GM23338 (cell line): Measurements from ENCODE around the gene ZBTB42. TPM values are rescaled to one million over a fixed set of nuclear protein-coding genes. Genes with fewer than 3 reads are reported as not detected.

Experiments used
- ATAC-seq: fragments of 200-7000 bp; cut with Tn5 transposase; 3 replicates; pipeline ENCODE4 v1.9.1; 2020
- DNase-seq: peaks from one replicate; pipeline ENCODE4 v3.0.0-alpha.2; 2015; ENCODE audit warnings: low spot score
- H2AFZ ChIP-seq: fragments of 200-600 bp; sonication (generic); 2 replicates; pipeline ENCODE4 v1.8.0; 2016; ENCODE audit warnings: antibody characterized with exemption, mild to moderate bottlenecking, moderate library complexity
- H3F3A ChIP-seq: fragments of 200-600 bp; sonication (generic); replicated peaks from 2 replicates; pipeline ENCODE4 v1.8.0; 2017; ENCODE audit warnings: antibody characterized with exemption, mixed run types, low read depth
- H3K27ac ChIP-seq: fragments of 200-600 bp; sonication (generic); 2 replicates; pipeline ENCODE4 v1.6.1; 2016; ENCODE audit warnings: low read depth
- H3K27me3 ChIP-seq: fragments of 200-600 bp; sonication (generic); 2 replicates; pipeline ENCODE4 v1.8.0; 2016; ENCODE audit warnings: mild to moderate bottlenecking, mixed run types, moderate library complexity; ENCODE audit not compliant: insufficient read depth
- H3K36me3 ChIP-seq: fragments of 200-600 bp; sonication (generic); 2 replicates; pipeline ENCODE4 v1.8.0; 2016; ENCODE audit warnings: mild to moderate bottlenecking; ENCODE audit not compliant: insufficient read depth
- H3K4me1 ChIP-seq: fragments of 200-600 bp; sonication (generic); 2 replicates; pipeline ENCODE4 v1.8.0; 2016; ENCODE audit warnings: mild to moderate bottlenecking, moderate library complexity; ENCODE audit not compliant: insufficient read depth
- H3K4me2 ChIP-seq: fragments of 200-600 bp; sonication (generic); 2 replicates; pipeline ENCODE4 v1.7.1; 2017; ENCODE audit warnings: mixed run types
- H3K4me3 ChIP-seq: fragments of 200-600 bp; sonication (generic); 2 replicates; pipeline ENCODE4 v1.6.1; 2016; ENCODE audit warnings: mixed run types
- H3K79me2 ChIP-seq: fragments of 200-600 bp; sonication (generic); replicated peaks from 2 replicates; pipeline ENCODE4 v1.8.0; 2017; ENCODE audit warnings: mild to moderate bottlenecking; ENCODE audit not compliant: insufficient read depth
- H3K9me2 ChIP-seq: fragments of 200-600 bp; sonication (generic); 2 replicates; pipeline ENCODE4 v1.8.0; 2017; ENCODE audit not compliant: insufficient read depth
- H4K20me1 ChIP-seq: fragments of 200-600 bp; sonication (generic); replicated peaks from 2 replicates; pipeline ENCODE4 v1.8.0; 2017; ENCODE audit warnings: mild to moderate bottlenecking; ENCODE audit not compliant: insufficient read depth
- H3K27ac Mint-ChIP-seq: 2 replicates; pipeline ENCODE4 v1.8.0; 2020; ENCODE audit warnings: inconsistent platforms, mild to moderate bottlenecking, moderate library complexity, mixed read lengths
- H3K27me3 Mint-ChIP-seq: 3 replicates; pipeline ENCODE4 v1.8.0; 2022; ENCODE audit warnings: low read depth, mild to moderate bottlenecking, moderate library complexity, mixed read lengths, inconsistent platforms; ENCODE audit not compliant: insufficient read depth, poor library complexity
- H3K36me3 Mint-ChIP-seq: 3 replicates; pipeline ENCODE4 v1.8.0; 2021; ENCODE audit warnings: low read depth, mild to moderate bottlenecking, inconsistent platforms, moderate library complexity, mixed read lengths
- H3K4me1 Mint-ChIP-seq: 3 replicates; pipeline ENCODE4 v1.8.0; 2020; ENCODE audit warnings: mild to moderate bottlenecking, inconsistent platforms, mixed read lengths
- H3K4me3 Mint-ChIP-seq: 3 replicates; pipeline ENCODE4 v1.8.0; 2021; ENCODE audit warnings: moderate library complexity, mild to moderate bottlenecking, inconsistent platforms, mixed read lengths
- H3K9me3 Mint-ChIP-seq: 3 replicates; pipeline ENCODE4 v1.8.0; 2020; ENCODE audit warnings: moderate library complexity, mild to moderate bottlenecking, inconsistent platforms, mixed read lengths
- CTCF ChIP-seq, 2 experiments: fragments of 200-600 bp in 1 of 2; sonication (generic) in 1 of 2; conservative IDR thresholded peaks; 2 replicates each; pipeline versions ENCODE4 v1.5.1 to v1.6.1; 2016 to 2017; ENCODE audit warnings: antibody characterized with exemption in 2 of 2, low read depth in 2 of 2, mild to moderate bottlenecking in 2 of 2, moderate library complexity in 1 of 2
- EZH2 ChIP-seq: fragments of 200-600 bp; sonication (generic); IDR thresholded peaks from one replicate; pipeline ENCODE4 v1.8.0; 2017; ENCODE audit warnings: antibody characterized with exemption, mild to moderate bottlenecking, low read depth; ENCODE audit not compliant: unreplicated experiment
- JUNB ChIP-seq: IDR thresholded peaks from one replicate; pipeline ENCODE4 v1.6.1; 2016; ENCODE audit warnings: antibody characterized with exemption; ENCODE audit not compliant: unreplicated experiment
- NANOG ChIP-seq: IDR thresholded peaks from 2 replicates; pipeline ENCODE4 v1.6.1; 2016; ENCODE audit warnings: antibody characterized with exemption, borderline replicate concordance
- STAT1 ChIP-seq: IDR thresholded peaks from one replicate; pipeline ENCODE4 v1.6.1; 2016; ENCODE audit warnings: antibody characterized with exemption; ENCODE audit not compliant: unreplicated experiment
- ZNF114 ChIP-seq: fragments of 250-450 bp; sonication (Bioruptor Pico); IDR thresholded peaks from 2 replicates; pipeline ENCODE4 v1.5.0; 2020; ENCODE audit warnings: mild to moderate bottlenecking, moderate library complexity
- ZNF462 ChIP-seq: fragments of 250-450 bp; sonication (Bioruptor Pico); IDR thresholded peaks from 2 replicates; pipeline ENCODE4 v1.5.0; 2020; ENCODE audit warnings: mild to moderate bottlenecking, moderate library complexity
- polyA plus RNA-seq: library from polyadenylated mRNA; unstranded; fragments of >200 nt; fragmentation: Nextera tagmentation; extraction: Ambion mirVana; gene quantifications from 2 replicates; pipeline ENCODE4 v1.2.1, GENCODE V29; 2016
- total RNA-seq: library from RNA; depleted of rRNA; stranded (reverse); fragments of >200 nt; shearing (Covaris generic); gene quantifications from 2 replicates; pipeline ENCODE4 v1.2.3, GENCODE V29; 2014

The ZBTB42 gene
- total and polyA plus RNA-seq, 2 experiments from 2014 or later = 0.70 to 4.4 TPM

GRCh38 chr14:104777808-104778249 is 23.1 kb upstream of the ZBTB42 start:
- H3K27me3 Mint-ChIP-seq = peaks cover 7% of the 10 kb centered on the region
- no peaks in the 10 kb centered on the region for H3F3A ChIP-seq
- no peaks in the 10 kb centered on the region for H3K4me1 Mint-ChIP-seq
- H3K4me3 Mint-ChIP-seq = no peak overlapping the region
- DNase-seq (no peak), ATAC-seq (no peak)
- no peak overlapping the region for H3K27ac ChIP-seq
- H3K27ac Mint-ChIP-seq = no peak overlapping the region
- H3K4me1 ChIP-seq = no peaks in the 10 kb centered on the region
- no peak overlapping the region for H3K4me2 ChIP-seq
- TF ChIP-seq NANOG (no peak), JUNB (no peak), ZNF114 (CRISPR knock-in tag) (no peak), CTCF (conservative IDR thresholded peaks at IDR 0.05; ENCODE audit: low read depth in 2 of 2) (no peak)
- no peak overlapping the region for H2AFZ ChIP-seq
- H3K79me2 ChIP-seq = no peaks in the 10 kb centered on the region
- H3K9me3 Mint-ChIP-seq = no peaks in the 10 kb centered on the region
- no peaks in the 10 kb centered on the region for H4K20me1 ChIP-seq
- peaks cover 6% of the 10 kb centered on the region; the same call in 1 of the 3 replicates for H3K36me3 Mint-ChIP-seq
- no peaks in the 10 kb centered on the region for H3K36me3 ChIP-seq
- H3K4me3 ChIP-seq = no peak overlapping the region
- H3K27me3 ChIP-seq = no peaks in the 10 kb centered on the region
- no peaks in the 10 kb centered on the region for H3K9me2 ChIP-seq

GRCh38 chr14:104778694-104779331 is 22.1 kb upstream of the ZBTB42 start:
- H3K27ac Mint-ChIP-seq = no peak overlapping the region
- Histone ChIP-seq H3K27me3 (no peaks in the 10 kb centered on the region), H3K4me1 (no peaks in the 10 kb centered on the region), H3K27ac (no peak overlapping the region), H3F3A (no peaks in the 10 kb centered on the region), H2AFZ (no peak overlapping the region), H3K4me2 (no peak overlapping the region), H3K9me2 (no peaks in the 10 kb centered on the region), H3K36me3 (no peaks in the 10 kb centered on the region), H3K79me2 (no peaks in the 10 kb centered on the region), H3K4me3 (no peak overlapping the region), H4K20me1 (no peaks in the 10 kb centered on the region)
- H3K27me3 Mint-ChIP-seq = peaks cover 7% of the 10 kb centered on the region
- ATAC-seq (peak; percentile 62), DNase-seq (peak; percentile 45)
- H3K9me3 Mint-ChIP-seq = no peaks in the 10 kb centered on the region
- no peak overlapping the region for H3K4me3 Mint-ChIP-seq
- no peaks in the 10 kb centered on the region for H3K4me1 Mint-ChIP-seq
- 0 out of 3 replicates have a peak, but pooled peaks cover 3% of the 10 kb centered on the region for H3K36me3 Mint-ChIP-seq
- TF ChIP-seq EZH2 (no peak), JUNB (no peak), ZNF462 (no peak), STAT1 (no peak)
